HG03066 (cell line): Measurements from ENCODE around the gene SLC16A1.
"Not testable (repeated sequence)": the region's sequence is repeated elsewhere in the genome, so short reads cannot be mapped to it uniquely, and the experiment has no call there.

Experiments
- ATAC-seq: cut with Tn5 transposase; IDR thresholded peaks from one replicate; pipeline ENCODE4 v1.9.1; 2021; ENCODE audit warnings: low read depth; ENCODE audit not compliant: unreplicated experiment

Gene SLC16A1

GRCh38 chr1:112955773-112956543 is at the start of gene SLC16A1:
Gene SLC16A1 (minus strand): TSS chr1:112956196. CDS start chr1:112929308, 26,888 bp downstream.
- ATAC-seq, result peak; percentile 63

- ATAC-seq, result no peak
These were observed 48.0 kb upstream of the SLC16A1 start for GRCh38 chr1:113003751-113004690.

- ATAC-seq, result no peak
These were observed 46.3 kb upstream of the SLC16A1 start for GRCh38 chr1:113002297-113002696.

GRCh38 chr1:112998592-112999235 is 42.7 kb upstream of the SLC16A1 start:
- no peak for ATAC-seq

GRCh38 chr1:112997781-112998180 is 41.8 kb upstream of the SLC16A1 start:
- ATAC-seq, result no peak

- no peak for ATAC-seq
These were observed 39.9 kb upstream of the SLC16A1 start for GRCh38 chr1:112995890-112996289.

- not testable (repeated sequence) for ATAC-seq
These were observed 39.0 kb upstream of the SLC16A1 start for GRCh38 chr1:112995021-112995420.

- ATAC-seq, result no peak
These were observed 36.8 kb upstream of the SLC16A1 start for GRCh38 chr1:112992780-112993179.

GRCh38 chr1:112991402-112992120 is 35.6 kb upstream of the SLC16A1 start:
- ATAC-seq, result no peak

- ATAC-seq, result no peak
These were observed 34.3 kb upstream of the SLC16A1 start for GRCh38 chr1:112990271-112990670.

- no peak for ATAC-seq
These were observed 32.4 kb upstream of the SLC16A1 start for GRCh38 chr1:112988367-112988766.

- ATAC-seq, result no peak
These were observed 29.1 kb upstream of the SLC16A1 start for GRCh38 chr1:112985123-112985522.

GRCh38 chr1:112983537-112984131 is 27.6 kb upstream of the SLC16A1 start:
- ATAC-seq, result no peak

GRCh38 chr1:112982853-112983536 is 27.0 kb upstream of the SLC16A1 start:
- ATAC-seq, result no peak

- ATAC-seq, result no peak
These were observed 26.3 kb upstream of the SLC16A1 start for GRCh38 chr1:112982328-112982727.

- ATAC-seq, result not testable (repeated sequence)
These were observed 25.8 kb upstream of the SLC16A1 start for GRCh38 chr1:112981834-112982233.

- ATAC-seq, result no peak
These were observed 25.4 kb upstream of the SLC16A1 start for GRCh38 chr1:112981426-112981825.

GRCh38 chr1:112975336-112975735 is 19.3 kb upstream of the SLC16A1 start:
- ATAC-seq, result no peak

- no peak for ATAC-seq
These were observed 18.6 kb upstream of the SLC16A1 start for GRCh38 chr1:112974646-112975045.
